Jurkat, Clone E6-1 (cell line): Measurements from ENCODE around the gene CFD.
"Not testable (repeated sequence)": the region's sequence is repeated elsewhere in the genome, so short reads cannot be mapped to it uniquely, and the experiment has no call there.

Experiments used
- DNase-seq: peaks from one replicate; pipeline ENCODE4 v3.0.0-alpha.2; 2011; ENCODE audit warnings: low read depth, low spot score
- H3K4me3 ChIP-seq: 2 replicates; pipeline ENCODE4 v1.5.1; 2011; ENCODE audit warnings: mild to moderate bottlenecking, low read length, control low read depth, moderate library complexity

The CFD gene

DNA sequence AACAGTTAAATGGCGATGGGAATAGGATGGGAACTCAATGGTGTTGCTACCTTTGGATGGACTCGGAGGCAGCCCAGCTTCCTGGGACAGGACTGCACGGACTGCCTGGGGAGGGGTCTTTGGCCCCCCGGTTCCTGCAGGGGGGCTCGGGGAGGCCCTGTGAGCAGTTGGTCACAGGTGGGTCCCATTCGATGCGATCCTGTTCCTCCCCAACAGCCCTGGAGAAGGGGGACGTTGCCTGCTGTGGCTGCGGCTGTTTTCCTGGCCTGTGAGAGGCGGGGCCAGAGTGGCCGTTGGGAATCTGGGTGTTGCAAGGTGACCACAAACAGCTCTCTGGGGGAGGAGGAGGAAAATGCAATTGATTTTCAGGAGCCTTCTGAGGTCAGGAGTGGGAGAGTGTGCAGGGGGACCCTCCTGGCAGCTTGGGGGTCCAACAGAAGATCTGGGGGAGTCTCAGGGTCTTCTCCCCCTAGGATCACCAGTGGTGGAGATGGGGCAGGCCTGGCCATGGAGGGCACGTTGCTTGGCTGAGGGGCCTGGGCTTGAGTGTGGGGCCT, 35.8 kb upstream of the CFD start:
- no peak overlapping the region for H3K4me3 ChIP-seq
- DNase-seq, result no peak

GRCh38 chr19:824885-825284, 34.6 kb upstream of the CFD start:
- no peak for DNase-seq
- no peak overlapping the region for H3K4me3 ChIP-seq

- DNase-seq, result no peak
- H3K4me3 ChIP-seq, result no peak overlapping the region
Observed at GRCh38 chr19:825897-826644, 33.4 kb upstream of the CFD start.

DNA sequence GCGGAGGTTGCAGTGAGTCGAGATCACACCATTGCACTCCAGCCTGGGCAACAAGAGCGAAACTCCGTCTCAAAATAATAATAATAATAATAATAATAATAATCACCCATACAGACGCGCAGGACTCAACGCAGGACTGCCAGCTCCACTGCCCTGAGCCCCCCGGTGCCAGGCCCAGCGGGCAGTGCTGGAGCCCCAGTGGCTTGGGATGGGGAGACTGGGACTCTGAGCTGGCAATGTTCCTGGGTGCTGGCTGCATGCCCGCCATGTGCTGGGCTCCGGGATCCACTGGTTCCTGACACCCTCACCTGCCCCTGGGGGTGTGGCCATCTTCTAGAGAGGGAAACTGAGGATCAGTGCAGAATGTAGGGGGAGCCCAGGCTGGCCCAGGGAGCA, 32.2 kb upstream of the CFD start:
- DNase-seq, result no peak
- no peak overlapping the region for H3K4me3 ChIP-seq

DNA sequence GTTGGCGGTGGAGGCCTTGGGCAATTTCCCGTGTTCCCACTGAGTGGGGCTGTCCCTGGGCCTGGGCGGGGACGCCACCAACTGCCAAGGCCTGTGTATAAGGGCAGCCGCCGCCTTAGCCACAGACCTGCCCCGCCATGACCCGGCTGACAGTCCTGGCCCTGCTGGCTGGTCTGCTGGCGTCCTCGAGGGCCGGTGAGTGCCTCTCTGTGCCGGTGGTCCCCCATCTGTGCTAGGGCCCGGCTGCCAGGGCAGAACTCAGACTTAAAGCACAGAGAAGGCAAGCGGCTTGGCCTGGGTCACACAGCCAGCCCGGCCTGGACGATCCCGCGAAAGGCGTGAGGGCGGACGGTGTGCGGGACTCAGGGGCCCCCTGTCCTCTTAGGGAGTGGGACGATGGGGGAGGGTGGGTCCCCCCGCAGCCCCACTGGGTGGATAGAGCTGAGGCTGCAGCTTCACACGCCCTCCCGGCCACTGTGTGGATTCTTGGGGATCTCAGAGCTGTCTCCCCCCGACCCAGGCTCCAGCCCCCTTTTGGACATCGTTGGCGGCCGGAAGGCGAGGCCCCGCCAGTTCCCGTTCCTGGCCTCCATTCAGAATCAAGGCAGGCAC, 31.6 kb upstream of the CFD start, which contains the start of gene AZU1:
AZU1 (plus strand) TSS at position 128 of the 612 bp plus-strand sequence; CDS start at position 138, 10 bp downstream.
- DNase-seq, result no peak
- H3K4me3 ChIP-seq, result no peak within 1 kb of the TSS

DNA sequence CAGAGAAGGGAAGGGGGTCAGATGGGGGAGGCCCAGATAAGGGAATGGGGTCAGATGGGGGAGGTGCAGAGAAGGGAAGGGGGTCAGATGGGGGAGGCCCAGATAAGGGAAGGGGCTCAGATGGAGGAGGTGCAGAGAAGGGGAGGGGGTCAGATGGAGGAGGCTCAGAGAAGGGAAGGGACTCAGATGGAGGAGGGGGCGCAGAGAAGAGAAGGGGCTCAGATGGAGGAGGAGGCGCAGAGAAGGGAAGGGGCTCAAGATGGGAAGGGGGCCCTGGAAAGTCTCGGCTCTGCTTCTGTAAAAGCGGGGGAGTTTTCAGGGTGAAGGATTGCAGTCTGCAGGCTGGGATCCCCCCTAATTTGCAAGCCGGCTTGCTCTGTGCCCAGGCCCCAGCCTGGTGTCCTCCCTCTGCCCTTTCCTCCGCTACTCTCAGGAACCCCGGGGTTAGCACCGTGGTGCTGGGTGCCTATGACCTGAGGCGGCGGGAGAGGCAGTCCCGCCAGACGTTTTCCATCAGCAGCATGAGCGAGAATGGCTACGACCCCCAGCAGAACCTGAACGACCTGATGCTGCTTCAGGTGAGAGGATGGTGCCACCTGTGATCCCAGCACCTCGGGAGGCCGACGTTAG, 30.2 kb upstream of the CFD start:
- DNase-seq, result no peak
- H3K4me3 ChIP-seq, result no peak overlapping the region

GRCh38 chr19:831407-832369, 27.8 kb upstream of the CFD start:
- no peak overlapping the region for H3K4me3 ChIP-seq

DNA sequence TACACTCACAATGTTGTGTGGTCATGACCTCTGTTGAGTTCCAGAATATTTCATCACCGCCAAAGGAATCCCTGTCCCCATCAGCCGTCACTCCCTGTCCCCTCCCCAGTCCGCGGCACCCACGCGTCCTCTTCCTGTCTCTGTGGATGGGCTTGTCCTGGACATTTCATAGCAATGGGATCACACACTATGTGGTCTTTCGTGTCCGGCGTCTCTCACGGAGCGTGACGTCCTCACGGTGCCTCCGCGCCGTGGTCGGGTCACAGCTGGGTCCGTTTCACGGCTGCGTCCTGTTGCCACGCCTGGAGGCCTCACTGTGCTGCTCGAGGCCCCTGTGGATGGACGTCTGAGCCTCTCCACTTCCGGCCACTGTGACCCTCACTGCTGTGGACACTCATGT, 25.2 kb upstream of the CFD start:
- DNase-seq, result no peak
- no peak overlapping the region for H3K4me3 ChIP-seq

More at GRCh38 chr19:831407-832369, 27.8 kb upstream of the CFD start:
- DNase-seq, result no peak

GRCh38 chr19:835210-835810, 24.2 kb upstream of the CFD start:
- no peak overlapping the region for H3K4me3 ChIP-seq
- no peak for DNase-seq

GRCh38 chr19:840519-841206, 18.8 kb upstream of the CFD start, which contains the start of gene PRTN3:
PRTN3 (plus strand) TSS chr19:840999; CDS start chr19:841009, 10 bp downstream.
- no peak within 1 kb of the TSS for H3K4me3 ChIP-seq
- DNase-seq, result no peak

GRCh38 chr19:842802-843179, 16.7 kb upstream of the CFD start:
- not testable (repeated sequence) for H3K4me3 ChIP-seq, DNase-seq

DNA sequence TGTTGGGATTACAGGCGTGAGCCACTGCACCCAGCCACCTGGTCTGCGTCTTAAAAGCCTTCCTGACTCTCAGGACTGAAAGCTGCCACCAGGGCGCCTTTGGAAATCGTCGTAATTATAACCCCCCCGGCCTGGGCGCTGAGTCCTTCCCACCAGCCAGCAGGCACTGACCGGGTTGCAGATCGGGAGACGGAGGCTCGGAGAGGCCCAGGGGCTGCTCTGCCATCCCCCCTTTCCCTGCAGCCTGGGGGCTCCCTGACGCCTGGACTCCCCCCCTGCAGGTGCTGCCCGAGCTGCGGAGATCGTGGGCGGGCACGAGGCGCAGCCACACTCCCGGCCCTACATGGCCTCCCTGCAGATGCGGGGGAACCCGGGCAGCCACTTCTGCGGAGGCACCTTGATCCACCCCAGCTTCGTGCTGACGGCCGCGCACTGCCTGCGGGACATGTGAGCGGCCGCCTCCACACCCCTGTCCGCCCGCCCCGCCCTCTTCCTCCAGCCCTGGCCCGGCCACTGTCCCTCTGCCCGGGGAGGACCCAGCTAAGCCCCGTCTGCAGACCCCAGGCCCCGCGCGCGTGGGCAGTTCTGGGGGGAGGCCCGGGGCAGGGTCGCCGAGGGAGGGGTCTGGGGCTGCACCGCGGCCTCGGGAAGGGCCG, 16.2 kb upstream of the CFD start:
- no peak overlapping the region for H3K4me3 ChIP-seq
- no peak for DNase-seq

GRCh38 chr19:843836-844545, 15.5 kb upstream of the CFD start:
- H3K4me3 ChIP-seq, result no peak overlapping the region
- no peak for DNase-seq

DNA sequence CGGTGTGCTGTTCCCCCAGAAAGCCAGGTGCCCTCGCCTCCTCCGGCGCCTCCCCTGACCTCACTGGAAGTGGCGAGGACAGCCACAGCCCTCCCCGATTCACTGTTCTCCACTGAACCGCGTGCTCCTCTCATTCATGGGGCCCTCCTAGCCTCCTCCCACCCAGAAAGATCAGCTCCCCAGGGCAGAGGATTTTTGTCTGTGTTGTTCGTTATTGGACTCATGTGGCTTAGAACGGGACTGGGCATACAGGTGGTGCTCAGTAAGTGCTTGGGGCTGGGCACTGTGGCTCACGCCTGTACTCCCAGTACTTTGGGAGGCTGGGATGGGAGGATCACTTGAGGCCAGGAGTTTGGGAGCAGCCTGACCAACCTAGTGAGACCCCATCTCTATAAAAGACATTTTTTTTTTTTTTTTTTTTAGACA, 14.9 kb upstream of the CFD start:
- no peak overlapping the region for H3K4me3 ChIP-seq
- DNase-seq, result peak; percentile 21

GRCh38 chr19:845707-846521, 13.6 kb upstream of the CFD start:
- no peak for DNase-seq

DNA sequence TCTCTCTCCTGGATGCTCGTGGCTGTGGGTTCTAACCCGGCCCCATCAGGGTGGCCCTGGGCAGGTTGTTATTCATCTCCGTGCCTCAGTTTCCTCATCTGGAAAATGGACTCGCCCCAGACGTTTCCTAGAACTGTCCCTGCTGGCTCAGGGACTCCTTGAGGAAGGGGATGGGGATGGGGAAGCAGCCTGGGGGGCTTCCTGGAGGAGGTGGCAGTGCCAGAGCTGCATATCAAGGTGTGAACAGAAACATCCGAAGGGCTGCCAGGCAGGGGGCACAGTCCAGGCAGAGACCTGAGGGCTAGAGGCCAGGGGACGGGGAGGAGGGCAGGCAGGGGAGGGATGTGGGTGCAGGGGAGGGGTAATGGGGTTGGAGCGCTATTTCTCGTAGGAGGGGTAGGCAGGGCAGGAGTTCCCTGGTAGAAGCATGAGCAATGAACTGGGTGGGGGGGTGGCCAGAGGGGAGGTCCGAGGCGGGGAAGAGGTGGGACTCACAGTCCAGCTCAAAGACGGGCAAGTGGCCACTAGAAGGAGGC, 11.0 kb upstream of the CFD start:
- H3K4me3 ChIP-seq, result no peak overlapping the region
- no peak for DNase-seq

More at GRCh38 chr19:845707-846521, 13.6 kb upstream of the CFD start:
- H3K4me3 ChIP-seq, result no peak overlapping the region
